OCI-LY7 (cell line): ENCODE measurements around the gene ABHD15.

Experiments used
- EZH2phosphoT487 ChIP-seq: fragments of 200-600 bp; sonication (generic); IDR thresholded peaks from 2 replicates; pipeline ENCODE4 v1.6.1; 2018; ENCODE audit warnings: low read depth, borderline replicate concordance, mild to moderate bottlenecking, mixed run types, antibody characterized with exemption, low read length, moderate library complexity, mixed read lengths
- TF ChIP-seq, protein P1 (sequence below): fragments of 200-600 bp; sonication (generic); conservative IDR thresholded peaks from 2 replicates; pipeline ENCODE4 v1.5.1; 2014; ENCODE audit warnings: mild to moderate bottlenecking, antibody characterized with exemption, low read length, moderate library complexity, mixed read lengths

DNA sequence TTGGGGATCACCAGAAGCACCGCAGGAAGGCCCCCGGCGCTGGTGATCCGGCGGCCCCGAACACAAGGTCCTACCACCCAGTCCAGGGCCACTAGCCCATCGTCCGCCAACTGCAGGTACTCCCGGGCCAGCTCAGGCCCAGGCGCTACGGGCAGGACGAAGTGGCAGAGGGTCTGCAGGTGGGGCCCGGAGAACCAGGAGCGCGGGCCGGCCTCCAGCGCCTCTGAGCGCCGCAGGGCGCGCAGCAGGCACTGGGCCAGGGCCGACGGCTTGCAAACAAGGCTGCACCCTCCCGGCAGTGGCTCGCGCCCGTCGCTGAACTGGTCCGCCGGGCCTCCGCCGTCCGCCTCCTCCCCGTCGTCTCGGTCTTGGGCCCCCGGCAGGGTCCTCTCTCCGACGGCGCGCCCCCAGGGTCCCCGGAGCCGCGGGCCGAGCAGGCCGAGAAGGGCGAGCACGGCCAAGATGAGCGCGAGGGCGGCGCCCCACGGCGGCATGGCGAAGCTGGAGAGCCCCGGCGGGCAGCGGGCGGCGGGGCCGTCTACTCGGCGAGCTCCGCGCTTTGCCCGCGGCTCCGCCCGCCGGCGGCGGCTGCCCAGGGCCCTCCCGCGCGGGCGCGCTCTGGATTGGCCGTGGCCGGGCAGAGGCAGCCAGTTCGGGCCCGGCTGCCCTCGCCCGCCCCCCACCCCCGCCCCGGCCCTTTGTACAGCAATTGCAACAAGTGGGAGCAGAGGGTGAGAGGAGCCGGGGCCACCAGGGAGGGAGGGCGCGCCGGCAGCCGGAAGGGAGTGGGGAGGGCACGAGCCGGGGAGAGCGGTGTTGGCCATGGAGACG is at the start of gene ABHD15:
- TF ChIP-seq, protein P1, sequence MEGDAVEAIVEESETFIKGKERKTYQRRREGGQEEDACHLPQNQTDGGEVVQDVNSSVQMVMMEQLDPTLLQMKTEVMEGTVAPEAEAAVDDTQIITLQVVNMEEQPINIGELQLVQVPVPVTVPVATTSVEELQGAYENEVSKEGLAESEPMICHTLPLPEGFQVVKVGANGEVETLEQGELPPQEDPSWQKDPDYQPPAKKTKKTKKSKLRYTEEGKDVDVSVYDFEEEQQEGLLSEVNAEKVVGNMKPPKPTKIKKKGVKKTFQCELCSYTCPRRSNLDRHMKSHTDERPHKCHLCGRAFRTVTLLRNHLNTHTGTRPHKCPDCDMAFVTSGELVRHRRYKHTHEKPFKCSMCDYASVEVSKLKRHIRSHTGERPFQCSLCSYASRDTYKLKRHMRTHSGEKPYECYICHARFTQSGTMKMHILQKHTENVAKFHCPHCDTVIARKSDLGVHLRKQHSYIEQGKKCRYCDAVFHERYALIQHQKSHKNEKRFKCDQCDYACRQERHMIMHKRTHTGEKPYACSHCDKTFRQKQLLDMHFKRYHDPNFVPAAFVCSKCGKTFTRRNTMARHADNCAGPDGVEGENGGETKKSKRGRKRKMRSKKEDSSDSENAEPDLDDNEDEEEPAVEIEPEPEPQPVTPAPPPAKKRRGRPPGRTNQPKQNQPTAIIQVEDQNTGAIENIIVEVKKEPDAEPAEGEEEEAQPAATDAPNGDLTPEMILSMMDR = no peak
- no peak for TF ChIP-seq EZH2phosphoT487
